Esophagus (tissue), 2 donors: ENCODE results near the gene SLC16A3. TPM values are rescaled to one million over a fixed set of nuclear protein-coding genes. Genes with fewer than 3 reads are reported as not detected.
"Not testable (repeated sequence)": the region's sequence is repeated elsewhere in the genome, so short reads cannot be mapped to it uniquely, and the experiment has no call there.

ENCODE experiments used
- H3K27ac ChIP-seq, 2 donors: one replicate each; pipeline ENCODE4 v1.5.1; 2013; ENCODE audit warnings: low read depth in 2 of 2, mild to moderate bottlenecking in 2 of 2, inconsistent platforms in 1 of 2, low read length in 1 of 2, moderate library complexity in 1 of 2
- H3K27me3 ChIP-seq, 2 donors: one replicate each; pipeline ENCODE4 v1.6.1; 2013; ENCODE audit warnings: low read length in 2 of 2, control low read depth in 1 of 2, mild to moderate bottlenecking in 1 of 2; ENCODE audit not compliant: insufficient read depth in 2 of 2, control insufficient read depth in 1 of 2
- H3K36me3 ChIP-seq, 2 donors: one replicate each; pipeline ENCODE4 v1.6.1; 2013; ENCODE audit warnings: low read length in 1 of 2; ENCODE audit not compliant: control insufficient read depth in 2 of 2, insufficient read depth in 2 of 2
- H3K4me1 ChIP-seq, 2 donors: one replicate each; pipeline ENCODE4 v1.6.1; 2013; ENCODE audit warnings: low read length in 1 of 2; ENCODE audit not compliant: control insufficient read depth in 2 of 2, insufficient read depth in 2 of 2
- H3K4me3 ChIP-seq, 2 donors: one replicate each; pipeline ENCODE4 v1.5.1; 2013; ENCODE audit warnings: low read length in 2 of 2, mild to moderate bottlenecking in 2 of 2, low read depth in 1 of 2, moderate library complexity in 1 of 2
- H3K9me3 ChIP-seq, 2 donors: one replicate each; pipeline ENCODE4 v1.6.1; 2013; ENCODE audit warnings: mild to moderate bottlenecking in 2 of 2, low read depth in 1 of 2, low read length in 1 of 2, moderate library complexity in 1 of 2; ENCODE audit not compliant: control insufficient read depth in 2 of 2, insufficient read depth in 1 of 2
- WGBS, 2 donors: extraction: QIAGEN DNeasy Blood & Tissue Kit; methylation state at CpG; one replicate each; pipeline ENCODE4 v1.1.7; 2013; 5-methylcytosine and 5-hydroxymethylcytosine counted together
- polyA plus RNA-seq, 2 donors: library from polyadenylated mRNA; stranded (reverse); fragments of 200-250 nt; gene quantifications; one replicate each; pipeline ENCODE4 v1.2.3, GENCODE V29; 2013
- donor health status: healthy with polysubstance abuse.
- donor health status: Bipolar disorder and iron deficiency.

SLC16A3 gene
- 10 to 100 TPM; 17.5 to 41.0 TPM for polyA plus RNA-seq

- no peaks in the 10 kb centered on the region for H3K36me3 ChIP-seq
- H3K4me3 ChIP-seq, result peak within 1 kb of the TSS; percentile 46 to 53
- H3K4me1 ChIP-seq, result peaks cover 3 to 11% of the 10 kb centered on the region in 2 donors
- no peaks in the 10 kb centered on the region for H3K27me3 ChIP-seq
- H3K9me3 ChIP-seq, result no peaks in the 10 kb centered on the region
- peak within 1 kb of the TSS; percentile 79 to 87 for H3K27ac ChIP-seq
- 5 to 9% methylated on average over 53 to 105 of the region's 105 CpGs for WGBS, 2 donors
Measured at GRCh38 chr17:82228842-82229697, at the start of gene SLC16A3. Gene SLC16A3 (plus strand): TSS chr17:82229042. CDS start chr17:82236009, 6,967 bp downstream.

- Histone ChIP-seq H3K9me3 (no peaks in the 10 kb centered on the region), H3K4me1 (no peaks in the 10 kb centered on the region), H3K4me3 (no peak overlapping the region), H3K27ac (no peak overlapping the region), H3K36me3 (peaks cover 0 to 7% of the 10 kb centered on the region in 2 donors), H3K27me3 (no peaks in the 10 kb centered on the region)
- 89 to 92% methylated on average over 13 of the region's 13 CpGs for WGBS, 2 donors
Measured at GRCh38 chr17:82179412-82179811, 49.4 kb upstream of the SLC16A3 start.

- 95 to 97% methylated on average over 10 of the region's 10 CpGs for WGBS, 2 donors
- Histone ChIP-seq H3K9me3 (no peaks in the 10 kb centered on the region), H3K36me3 (peaks cover 0 to 8% of the 10 kb centered on the region in 2 donors), H3K4me3 (no peak overlapping the region), H3K4me1 (no peaks in the 10 kb centered on the region), H3K27me3 (no peaks in the 10 kb centered on the region), H3K27ac (no peak overlapping the region)
Measured at GRCh38 chr17:82179946-82180475, 48.8 kb upstream of the SLC16A3 start.

- peaks cover 0 to 8% of the 10 kb centered on the region in 2 donors for H3K36me3 ChIP-seq
- H3K27me3 ChIP-seq, result no peaks in the 10 kb centered on the region
- no peak overlapping the region for H3K4me3 ChIP-seq
- no peak overlapping the region for H3K27ac ChIP-seq
- no peaks in the 10 kb centered on the region for H3K4me1 ChIP-seq
- no peaks in the 10 kb centered on the region for H3K9me3 ChIP-seq
- 87 to 88% methylated on average over 31 of the region's 31 CpGs for WGBS, 2 donors
Measured at GRCh38 chr17:82180776-82181528, 47.9 kb upstream of the SLC16A3 start.

GRCh38 chr17:82184761-82185160 lies 44.1 kb upstream of the SLC16A3 start:
- H3K27me3 ChIP-seq, result no peaks in the 10 kb centered on the region
- no peak overlapping the region for H3K27ac ChIP-seq
- H3K36me3 ChIP-seq, result peaks cover 0 to 5% of the 10 kb centered on the region in 2 donors
- no peak overlapping the region for H3K4me3 ChIP-seq
- H3K9me3 ChIP-seq, result no peaks in the 10 kb centered on the region
- WGBS, 2 donors, result 82% methylated on average over 5 of the region's 5 CpGs
- no peaks in the 10 kb centered on the region for H3K4me1 ChIP-seq

- Histone ChIP-seq H3K4me3 (no peak overlapping the region), H3K9me3 (no peaks in the 10 kb centered on the region), H3K27me3 (no peaks in the 10 kb centered on the region), H3K27ac (no peak overlapping the region), H3K36me3 (peaks cover 0 to 5% of the 10 kb centered on the region in 2 donors), H3K4me1 (no peaks in the 10 kb centered on the region)
- WGBS, 2 donors, result 94 to 96% methylated on average over 15 of the region's 15 CpGs
Measured at GRCh38 chr17:82186221-82186620, 42.6 kb upstream of the SLC16A3 start.

- no peak overlapping the region for H3K4me3 ChIP-seq
- H3K27ac ChIP-seq, result no peak overlapping the region
- peaks cover 0 to 6% of the 10 kb centered on the region in 2 donors for H3K36me3 ChIP-seq
- WGBS, 2 donors, result 90 to 93% methylated on average over 19 to 23 of the region's 23 CpGs
- H3K9me3 ChIP-seq, result no peaks in the 10 kb centered on the region
- H3K4me1 ChIP-seq, result no peaks in the 10 kb centered on the region
- no peaks in the 10 kb centered on the region for H3K27me3 ChIP-seq
Measured at GRCh38 chr17:82187500-82187899, 41.3 kb upstream of the SLC16A3 start.

GRCh38 chr17:82188001-82188961 lies 40.6 kb upstream of the SLC16A3 start:
- H3K4me3 ChIP-seq, result no peak overlapping the region

GRCh38 chr17:82193050-82193449 lies 35.8 kb upstream of the SLC16A3 start:
- not testable (repeated sequence) for H3K27ac ChIP-seq, H3K27me3 ChIP-seq, H3K4me3 ChIP-seq, H3K9me3 ChIP-seq, H3K4me1 ChIP-seq
- 79 to 83% methylated on average over 6 of the region's 6 CpGs for WGBS, 2 donors
- peaks cover 3 to 19% of the 10 kb centered on the region in 2 donors for H3K36me3 ChIP-seq

More at GRCh38 chr17:82188001-82188961, 40.6 kb upstream of the SLC16A3 start:
- H3K27ac ChIP-seq, result no peak overlapping the region
- peaks cover 0 to 6% of the 10 kb centered on the region in 2 donors for H3K36me3 ChIP-seq
- H3K4me1 ChIP-seq, result no peaks in the 10 kb centered on the region
- no peaks in the 10 kb centered on the region for H3K9me3 ChIP-seq
- WGBS, 2 donors, result 84 to 91% methylated on average over 26 of the region's 26 CpGs
- H3K27me3 ChIP-seq, result no peaks in the 10 kb centered on the region
